ENCODE results near the gene NLK.
A peak's percentile ranks its signal among the peaks of the same experiment; 100 is the strongest.
"Not testable (repeated sequence)": the region's sequence is repeated elsewhere in the genome, so short reads cannot be mapped to it uniquely, and the experiment has no call there.

The NLK gene

GRCh38 chr17:28042657-28042720, at the start of gene NLK:
NLK (plus strand) TSS chr17:28042677; CDS start chr17:28042874, 197 bp downstream.
- no peak for DNase-seq (ENCODE audit: low read depth)

DNA sequence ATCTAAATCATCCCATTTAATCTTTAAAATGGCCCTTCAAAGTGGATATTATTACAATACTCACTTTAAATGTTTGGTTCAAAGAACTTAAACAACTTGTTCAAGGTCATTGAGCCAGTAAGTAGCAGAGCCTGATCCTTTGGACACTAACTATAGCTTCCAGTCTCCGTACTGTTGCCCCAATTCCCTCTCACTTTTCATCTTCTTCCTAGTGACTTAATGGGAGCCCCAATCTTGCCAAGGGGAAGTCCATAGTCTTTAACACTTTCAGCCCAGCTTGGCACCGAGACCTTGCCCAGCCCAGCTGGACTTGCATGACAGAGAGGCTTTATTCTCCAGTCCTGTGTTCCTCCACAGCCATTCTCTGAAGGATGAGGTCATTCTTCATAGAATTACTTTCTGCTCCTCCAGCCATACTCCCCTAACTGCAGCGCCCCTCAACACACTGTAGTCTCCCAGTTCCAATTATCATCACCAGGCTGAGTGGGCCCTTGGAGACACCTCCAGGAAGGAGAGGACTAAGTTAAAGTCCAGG, 49.2 kb upstream of the NLK start:
- DNase-seq (ENCODE audit: low read depth) = no peak

GRCh38 chr17:27993723-27994310, 48.7 kb upstream of the NLK start:
- peak; percentile 16 for DNase-seq (ENCODE audit: low read depth)

DNA sequence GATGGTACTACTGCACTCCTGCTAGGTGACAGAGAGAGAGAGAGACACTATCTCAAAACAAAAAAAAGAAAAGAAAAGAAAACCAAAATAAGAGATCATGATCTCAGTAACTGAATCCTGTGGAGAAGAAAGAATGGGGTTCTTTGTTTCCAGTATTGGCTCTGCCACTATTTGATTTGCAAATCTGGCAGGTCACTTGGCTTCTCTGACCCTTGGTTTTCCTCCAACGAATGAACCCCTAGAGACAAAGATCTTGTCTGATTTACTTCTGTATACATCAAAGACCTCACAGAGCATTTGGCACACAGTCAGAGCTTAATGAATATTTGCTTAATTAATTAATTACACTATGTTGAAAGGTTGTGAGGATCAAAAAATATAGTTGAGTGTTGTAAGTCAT, 47.9 kb upstream of the NLK start:
- no peak for DNase-seq (ENCODE audit: low read depth)

GRCh38 chr17:27995554-27995953, 46.9 kb upstream of the NLK start:
- DNase-seq (ENCODE audit: low read depth) = peak; percentile 14

- DNase-seq (ENCODE audit: low read depth) = no peak
Observed at GRCh38 chr17:27996202-27997043, 46.1 kb upstream of the NLK start.

DNA sequence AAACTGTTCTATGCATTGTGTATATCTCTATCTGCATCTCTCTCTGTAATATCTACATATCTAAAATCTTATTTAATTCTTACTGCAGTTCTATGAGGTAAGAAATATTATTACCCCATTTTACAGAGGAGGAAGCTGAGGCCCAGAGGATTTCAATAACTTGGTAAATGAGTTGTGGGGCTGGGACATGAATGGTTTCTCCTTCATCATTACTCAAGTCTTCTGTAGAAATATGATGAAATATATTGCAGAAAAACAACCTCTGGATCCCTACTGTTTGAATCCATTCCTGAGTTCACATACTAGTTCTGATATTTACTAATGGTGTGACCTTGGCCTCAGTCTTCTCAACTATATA, 45.5 kb upstream of the NLK start:
- DNase-seq (ENCODE audit: low read depth) = no peak

GRCh38 chr17:27997522-27997921, 45.0 kb upstream of the NLK start:
- DNase-seq (ENCODE audit: low read depth) = no peak

- peak; percentile 8 for DNase-seq (ENCODE audit: low read depth)
Observed at GRCh38 chr17:28001149-28001548, 41.3 kb upstream of the NLK start.

GRCh38 chr17:28004344-28004743, 38.1 kb upstream of the NLK start:
- DNase-seq (ENCODE audit: low read depth) = no peak

GRCh38 chr17:28007925-28008324, 34.6 kb upstream of the NLK start:
- DNase-seq (ENCODE audit: low read depth) = not testable (repeated sequence)

DNA sequence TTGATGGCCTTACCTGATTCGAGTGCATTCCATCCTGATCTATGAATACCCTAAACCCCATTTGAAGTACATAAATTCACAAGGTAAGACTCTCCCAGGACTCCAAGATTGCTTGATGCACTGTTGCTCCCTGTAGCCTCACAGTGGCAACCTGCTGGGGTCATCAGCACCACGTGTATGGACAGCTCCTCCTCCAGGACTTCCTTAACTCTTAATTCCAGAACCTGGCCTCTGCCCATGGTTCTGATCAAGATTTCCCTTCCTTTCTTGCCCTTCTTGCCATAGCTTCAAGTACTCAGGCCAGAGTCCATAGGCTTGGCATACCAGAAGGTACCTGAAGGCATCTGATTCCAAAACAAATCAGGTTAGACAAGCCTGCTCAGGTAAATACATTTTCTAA, 34.0 kb upstream of the NLK start:
- peak; percentile 79 for DNase-seq (ENCODE audit: low read depth)

GRCh38 chr17:28010406-28010805, 32.1 kb upstream of the NLK start:
- DNase-seq (ENCODE audit: low read depth) = no peak

- DNase-seq (ENCODE audit: low read depth) = peak; percentile 38
Observed at GRCh38 chr17:28018439-28019070, 23.9 kb upstream of the NLK start.

DNA sequence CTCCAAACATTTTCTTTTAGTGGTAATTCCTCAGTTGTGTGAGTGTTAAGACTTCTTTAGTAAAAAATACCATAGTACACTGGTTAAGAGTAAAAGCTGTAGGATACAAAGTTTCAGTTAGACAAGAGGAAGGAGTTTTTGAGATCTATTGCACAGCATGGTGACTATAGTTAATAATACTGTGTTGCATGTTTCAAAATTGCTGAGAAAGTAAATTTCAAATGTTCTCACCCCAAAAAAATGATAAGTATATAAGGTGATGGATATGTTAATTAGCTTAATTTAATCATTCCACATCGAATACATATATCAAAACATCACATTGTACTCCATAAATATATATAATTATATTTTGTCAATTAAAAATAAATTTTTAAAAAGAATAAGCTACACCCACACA, 22.0 kb upstream of the NLK start:
- no peak for DNase-seq (ENCODE audit: low read depth)

DNA sequence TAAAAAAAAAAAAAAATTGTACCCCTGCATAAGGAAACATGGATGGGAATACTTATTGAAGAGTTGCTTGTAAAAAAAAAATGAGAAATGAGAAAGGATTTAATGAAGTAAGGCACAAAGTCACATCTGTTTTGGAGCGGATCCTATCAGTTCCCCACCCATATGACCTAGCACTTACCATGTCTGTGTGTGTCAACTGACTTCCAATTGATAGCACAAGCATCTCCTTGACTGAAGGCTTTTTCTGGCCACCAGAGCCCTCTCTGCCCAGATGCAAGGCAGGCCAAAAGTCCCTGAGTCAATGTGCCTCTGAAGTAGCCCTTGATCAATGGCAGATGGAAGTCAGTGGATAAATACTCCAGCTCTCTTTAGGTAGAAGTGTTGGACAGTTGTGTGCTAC, 13.4 kb upstream of the NLK start:
- no peak for DNase-seq (ENCODE audit: low read depth)

DNA sequence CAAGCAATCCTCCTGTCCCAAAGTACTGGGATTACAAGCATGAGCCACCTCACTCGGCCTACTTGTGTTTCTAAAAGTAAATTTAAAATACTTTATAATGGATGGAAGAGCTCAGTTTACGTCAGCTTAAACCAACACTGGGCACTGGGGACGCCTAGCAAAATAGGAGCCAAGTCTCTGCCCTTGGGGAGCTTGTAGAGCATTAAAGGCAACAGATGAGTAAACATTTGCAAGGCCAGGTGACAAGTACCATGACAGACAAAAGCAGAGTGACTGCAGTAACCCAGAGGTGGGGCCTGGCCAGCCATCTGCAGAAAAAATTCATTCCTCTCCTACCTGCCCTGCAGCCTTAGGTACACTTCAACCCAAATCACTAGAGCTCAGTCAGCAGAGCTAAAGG, 12.1 kb upstream of the NLK start:
- DNase-seq (ENCODE audit: low read depth) = no peak

DNA sequence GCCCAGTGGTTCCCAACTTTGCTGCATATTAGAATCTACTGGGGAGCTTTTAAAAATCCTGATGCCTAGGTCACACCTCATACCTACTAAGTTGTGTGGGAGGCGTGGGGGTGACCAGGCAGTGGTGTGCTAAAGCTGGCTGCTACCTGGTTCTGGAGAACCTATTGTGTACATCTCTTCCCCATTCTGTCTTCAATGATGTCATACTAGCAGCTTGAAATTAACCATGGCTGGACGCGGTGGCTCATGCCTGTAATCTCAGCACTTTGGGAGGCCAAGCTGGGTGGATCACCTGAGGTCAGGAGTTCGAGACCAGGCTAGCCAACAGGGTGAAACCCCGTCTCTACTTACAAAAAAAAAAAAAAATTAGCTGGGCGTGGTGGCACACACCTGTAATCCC, 11.3 kb upstream of the NLK start:
- no peak for DNase-seq (ENCODE audit: low read depth)

DNA sequence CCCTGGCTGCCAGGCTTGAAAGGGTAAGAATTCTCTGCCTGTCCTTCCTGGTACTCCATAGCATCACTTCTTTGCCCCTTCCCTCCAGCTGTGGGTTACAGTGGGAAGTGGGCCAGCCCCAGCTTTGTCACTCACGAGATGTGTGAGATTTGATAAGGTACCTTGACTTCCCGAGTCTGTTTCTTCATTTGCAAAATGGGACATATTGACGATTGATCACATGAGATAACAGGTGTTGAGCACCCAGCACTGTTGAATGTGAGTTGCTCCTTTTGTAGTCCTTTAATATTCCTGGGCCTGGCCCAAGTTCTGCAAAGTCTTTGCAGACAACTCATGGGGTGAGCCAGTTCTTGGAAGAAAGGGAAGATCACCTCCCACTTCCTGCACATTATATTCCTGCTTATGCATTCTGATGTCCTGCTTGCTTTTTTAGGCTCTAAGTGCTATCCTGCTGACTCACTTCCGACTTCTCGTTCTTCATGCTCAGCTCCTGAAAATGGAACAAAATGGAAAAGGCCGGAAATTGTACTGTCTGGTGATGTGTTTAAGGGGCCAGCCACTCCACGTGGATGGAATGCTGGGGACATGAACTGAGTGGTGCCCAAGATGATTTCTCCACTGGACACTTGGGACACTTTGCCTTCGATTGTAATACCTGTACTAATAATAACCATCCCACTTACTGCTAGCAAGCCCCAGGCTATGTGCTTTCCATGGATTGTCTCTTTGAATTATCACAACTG, 8.3 kb upstream of the NLK start:
- peak; percentile 96 for DNase-seq (ENCODE audit: low read depth)

DNA sequence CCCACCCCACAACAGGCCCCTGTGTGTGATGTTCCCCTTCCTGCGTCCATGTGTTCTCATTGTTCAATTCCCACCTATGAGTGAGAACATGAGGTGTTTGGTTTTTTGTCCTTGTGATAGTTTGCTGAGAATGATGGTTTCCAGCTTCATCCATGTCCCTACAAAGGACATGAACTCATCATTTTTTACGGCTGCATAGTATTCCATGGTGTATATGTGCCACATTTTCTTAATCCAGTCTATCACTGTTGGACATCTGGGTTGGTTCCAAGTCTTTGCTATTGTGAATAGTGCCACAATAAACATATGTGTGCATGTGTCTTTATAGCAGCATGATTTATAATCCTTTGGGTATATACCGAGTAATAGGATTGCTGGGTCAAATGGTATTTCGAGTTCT, 7.0 kb upstream of the NLK start:
- not testable (repeated sequence) for DNase-seq (ENCODE audit: low read depth)

DNA sequence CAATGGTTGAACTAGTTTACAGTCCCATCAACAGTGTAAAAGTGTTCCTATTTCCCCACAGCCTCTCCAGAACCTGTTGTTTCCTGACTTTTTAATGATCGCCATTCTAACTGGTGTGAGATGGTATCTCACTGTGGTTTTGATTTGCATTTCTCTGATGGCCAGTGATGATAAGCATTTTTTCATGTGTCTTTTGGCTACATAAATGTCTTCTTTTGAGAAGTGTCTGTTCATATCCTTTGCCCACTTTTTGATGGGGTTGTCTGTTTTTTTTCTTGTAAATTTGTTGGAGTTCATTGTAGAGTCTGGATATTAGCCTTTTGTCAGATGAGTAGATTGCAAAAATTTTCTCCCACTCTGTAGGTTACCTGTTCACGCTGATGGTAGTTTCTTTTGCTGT, 6.6 kb upstream of the NLK start:
- not testable (repeated sequence) for DNase-seq (ENCODE audit: low read depth)

DNA sequence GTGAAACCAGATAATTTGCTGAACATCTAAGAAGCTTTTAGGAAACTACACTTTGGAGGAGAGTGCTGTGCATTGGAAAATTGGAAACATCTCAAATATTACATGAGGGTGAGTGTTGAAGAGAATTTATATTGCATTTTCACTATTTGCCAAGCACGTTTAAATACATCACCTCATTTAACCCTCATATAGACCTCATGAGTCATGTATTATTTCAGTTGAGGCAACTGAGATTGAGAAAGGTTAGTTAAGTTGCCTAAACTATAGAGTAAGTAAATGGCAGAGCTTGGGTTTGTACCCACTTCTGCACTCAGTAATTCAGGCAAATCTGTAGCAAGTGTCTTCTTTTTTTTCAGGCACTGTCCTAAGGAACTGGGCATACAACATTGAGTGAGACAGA, 3.7 kb upstream of the NLK start:
- DNase-seq (ENCODE audit: low read depth) = peak; percentile 73

DNA sequence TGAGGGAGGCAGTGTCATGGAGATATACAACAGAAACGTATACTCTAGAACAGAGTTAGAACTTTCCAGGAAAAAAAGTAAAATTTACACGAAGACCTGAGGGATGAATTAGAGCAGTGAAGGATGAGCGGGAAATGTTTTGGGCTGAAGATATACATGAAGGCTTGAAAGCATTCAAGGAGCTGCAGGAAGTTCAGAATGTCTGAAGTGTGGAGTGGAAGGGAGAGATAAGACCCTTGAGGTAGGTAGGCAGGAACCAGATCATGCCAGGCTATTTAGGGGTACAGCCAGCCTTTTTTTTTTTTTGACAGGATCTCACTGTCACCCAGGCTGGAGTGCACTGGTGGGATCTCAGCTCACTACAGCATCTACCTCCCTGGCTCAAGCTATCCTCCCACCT, 3.2 kb upstream of the NLK start:
- DNase-seq (ENCODE audit: low read depth) = no peak

All from EH (cell line).